Ovary (tissue), 9 donors: ENCODE measurements around the gene SMIM13. TPM values are rescaled to one million over a fixed set of nuclear protein-coding genes. Genes with fewer than 3 reads are reported as not detected.
"Not testable (repeated sequence)": the region's sequence is repeated elsewhere in the genome, so short reads cannot be mapped to it uniquely, and the experiment has no call there.

Experiments
- DNase-seq, 5 donors: peaks; one replicate each; pipeline ENCODE4 v3.0.0-alpha.2; 2019 to 2020
- H3K27ac ChIP-seq, 2 donors: fragments of 200-600 bp; one replicate each; pipeline versions ENCODE4 v1.5.1 to v1.8.0; 2019 to 2022
- H3K27me3 ChIP-seq: fragments of 200-600 bp; one replicate; pipeline ENCODE4 v1.8.0; 2022
- H3K36me3 ChIP-seq: fragments of 200-600 bp; sonication (generic); one replicate; pipeline ENCODE4 v1.5.1; 2019
- H3K4me1 ChIP-seq: one replicate; pipeline ENCODE4 v1.8.1; 2013; ENCODE audit warnings: mild to moderate bottlenecking, moderate library complexity; ENCODE audit not compliant: insufficient read depth
- H3K4me3 ChIP-seq: fragments of 200-600 bp; sonication (generic); one replicate; pipeline ENCODE4 v1.5.1; 2017
- H3K9me3 ChIP-seq, 2 donors: fragments of 200-600 bp in 1 of 2; sonication (generic) in 1 of 2; one replicate each; pipeline versions ENCODE4 v1.5.1 to v1.8.1; 2013 to 2019; ENCODE audit warnings: mild to moderate bottlenecking in 1 of 2, moderate library complexity in 1 of 2
- EP300 ChIP-seq: sonication (generic); formaldehyde crosslinking; IDR thresholded peaks from one replicate; pipeline ENCODE4 v1.6.1; 2017; ENCODE audit warnings: antibody characterized with exemption
- POLR2A ChIP-seq: fragments of 450-650 bp; IDR thresholded peaks from one replicate; pipeline ENCODE4 v1.6.1; 2017; ENCODE audit warnings: antibody characterized with exemption, mild to moderate bottlenecking, moderate library complexity
- WGBS, 3 donors: extraction: QIAGEN DNeasy Blood & Tissue Kit in 1 of 3; methylation state at CpG; one replicate each; pipeline versions ENCODE4 v1.1.5 to v1.1.7; 2013 to 2017; 5-methylcytosine and 5-hydroxymethylcytosine counted together
- intact Hi-C, 4 donors: fragments of 100-400 bp; cut with DNase I; formaldehyde crosslinking; loops; one replicate each; pipeline versions ENCODE4 v1.11.0 to v1.15.1; 2022 to 2023
- polyA plus RNA-seq, 2 donors: library from polyadenylated mRNA; stranded (reverse); fragments of 200-250 nt in 1 of 2; fragments of 350-450 nt in 1 of 2; fragmentation: Illumina TruSeq in 1 of 2; extraction: RNeasy Lipid Tissue Mini Kit (QIAGEN cat#74804) in 1 of 2; gene quantifications; one replicate each; pipeline ENCODE4 v1.2.3, GENCODE V29; 2013 to 2014
- total RNA-seq, 7 donors: library from RNA; depleted of rRNA in 2 of 7; stranded (reverse); fragments of >200 nt in 2 of 7; fragmentation: NEBNext Ultra II Directional in 3 of 7; extraction: Animal tissue kit (Norgen Biotek cat#: 25700) in 3 of 7; gene quantifications; one replicate each; pipeline versions ENCODE4 v1.1.0 to v1.2.4, GENCODE V29; 2016 to 2023
- TF ChIP-seq, protein P1 (sequence below), 3 donors: fragments of 450-650 bp in 2 of 3; fragments of 200-600 bp in 1 of 3; IDR thresholded peaks; one replicate each; pipeline versions ENCODE4 v1.5.1 to v1.8.0; 2016 to 2022; ENCODE audit warnings: antibody characterized with exemption in 3 of 3, mild to moderate bottlenecking in 1 of 3
- donor health status: DM: no; HTN: no; CAD: no; lungs with moderate emphysema.
- donor health status: DM: no; HTN: no; CAD: no.
- donor health status: Bipolar disorder and iron deficiency.
- donor health status: DM: yes; HTN: yes; CAD: no.
- donor health status: DM: no; HTN: no; CAD: no.
- donor health status: DM: yes; HTN: yes; CAD: no.

The SMIM13 gene
- total and polyA plus RNA-seq, 9 donors = 3.6 to 8.4 (median 6.0) TPM

DNA sequence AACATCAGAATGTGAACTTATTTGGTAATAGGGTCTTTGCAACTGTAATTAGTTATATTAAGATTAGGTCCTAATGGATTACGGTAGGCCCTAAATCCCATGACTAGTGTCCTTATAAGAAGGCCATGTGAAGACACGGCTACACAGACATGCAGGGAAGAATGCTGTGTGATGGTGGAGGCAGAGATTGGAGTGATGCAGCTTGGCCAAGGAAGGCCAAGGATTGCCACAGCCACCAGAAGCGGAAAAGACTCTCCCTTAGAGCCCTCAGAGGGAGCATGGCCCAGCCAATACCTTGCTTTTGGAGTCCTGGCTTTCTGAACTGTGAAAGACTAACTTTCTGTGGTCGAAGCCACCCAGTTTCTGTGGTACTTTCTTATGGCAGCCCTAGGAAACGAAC is 9.7 kb upstream of the SMIM13 start:
- intact Hi-C loops = no loop called here
- TF ChIP-seq EP300 (no peak), POLR2A (no peak)
- TF ChIP-seq, protein P1, sequence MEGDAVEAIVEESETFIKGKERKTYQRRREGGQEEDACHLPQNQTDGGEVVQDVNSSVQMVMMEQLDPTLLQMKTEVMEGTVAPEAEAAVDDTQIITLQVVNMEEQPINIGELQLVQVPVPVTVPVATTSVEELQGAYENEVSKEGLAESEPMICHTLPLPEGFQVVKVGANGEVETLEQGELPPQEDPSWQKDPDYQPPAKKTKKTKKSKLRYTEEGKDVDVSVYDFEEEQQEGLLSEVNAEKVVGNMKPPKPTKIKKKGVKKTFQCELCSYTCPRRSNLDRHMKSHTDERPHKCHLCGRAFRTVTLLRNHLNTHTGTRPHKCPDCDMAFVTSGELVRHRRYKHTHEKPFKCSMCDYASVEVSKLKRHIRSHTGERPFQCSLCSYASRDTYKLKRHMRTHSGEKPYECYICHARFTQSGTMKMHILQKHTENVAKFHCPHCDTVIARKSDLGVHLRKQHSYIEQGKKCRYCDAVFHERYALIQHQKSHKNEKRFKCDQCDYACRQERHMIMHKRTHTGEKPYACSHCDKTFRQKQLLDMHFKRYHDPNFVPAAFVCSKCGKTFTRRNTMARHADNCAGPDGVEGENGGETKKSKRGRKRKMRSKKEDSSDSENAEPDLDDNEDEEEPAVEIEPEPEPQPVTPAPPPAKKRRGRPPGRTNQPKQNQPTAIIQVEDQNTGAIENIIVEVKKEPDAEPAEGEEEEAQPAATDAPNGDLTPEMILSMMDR (IDR thresholded peaks at IDR 0.05) = no peak
- H3K4me3 ChIP-seq = no peak overlapping the region
- H3K27ac ChIP-seq = no peak overlapping the region
- 89 to 92% (median 92%) methylated on average over 5 of the region's 5 CpGs for WGBS, 3 donors
- no peaks in the 10 kb centered on the region for H3K9me3 ChIP-seq
- H3K36me3 ChIP-seq = no peaks in the 10 kb centered on the region
- no peak for DNase-seq
- H3K4me1 ChIP-seq = no peaks in the 10 kb centered on the region
- no peaks in the 10 kb centered on the region for H3K27me3 ChIP-seq

DNA sequence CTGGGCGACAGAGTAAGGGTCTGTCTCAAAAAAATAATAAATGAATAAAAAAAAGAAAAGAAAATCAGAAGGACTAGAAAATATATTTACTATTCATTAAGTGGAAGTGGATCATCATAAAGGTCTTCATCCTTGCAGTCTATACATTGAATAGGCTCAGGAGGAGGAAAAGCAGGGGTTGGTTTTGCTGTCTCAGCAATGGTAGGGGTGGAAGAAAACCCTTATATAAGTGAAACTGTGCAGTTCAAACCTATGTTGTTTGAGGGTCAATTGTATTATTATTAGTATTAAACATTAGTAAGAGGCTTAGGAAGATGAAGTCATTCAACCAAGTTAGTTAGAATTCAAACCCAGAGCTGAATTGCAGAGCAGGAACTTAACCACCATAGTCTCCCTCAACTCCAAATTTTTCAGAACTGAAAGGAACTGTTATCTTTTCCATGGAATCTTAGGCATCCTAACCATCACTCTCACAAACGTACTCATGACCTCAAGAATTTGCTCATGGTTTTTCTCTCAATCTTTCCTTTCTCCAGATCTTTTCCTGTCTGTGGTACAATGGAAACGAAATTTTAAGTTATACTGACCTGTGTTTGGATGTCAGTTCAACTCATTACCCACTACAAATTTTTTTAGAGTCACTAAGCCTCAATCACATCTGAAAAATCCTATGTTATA is 7.7 kb upstream of the SMIM13 start:
- WGBS, 3 donors = 36 to 39% (median 39%) methylated on average over 3 of the region's 3 CpGs
- Histone ChIP-seq H3K27ac (no peak overlapping the region), H3K9me3 (no peaks in the 10 kb centered on the region), H3K27me3 (no peaks in the 10 kb centered on the region), H3K36me3 (no peaks in the 10 kb centered on the region), H3K4me1 (no peaks in the 10 kb centered on the region), H3K4me3 (no peak overlapping the region)
- DNase-seq = no peak
- intact Hi-C loops = no loop called here
- TF ChIP-seq, protein P1 (IDR thresholded peaks at IDR 0.05) = no peak
- TF ChIP-seq EP300 (no peak), POLR2A (no peak)

DNA sequence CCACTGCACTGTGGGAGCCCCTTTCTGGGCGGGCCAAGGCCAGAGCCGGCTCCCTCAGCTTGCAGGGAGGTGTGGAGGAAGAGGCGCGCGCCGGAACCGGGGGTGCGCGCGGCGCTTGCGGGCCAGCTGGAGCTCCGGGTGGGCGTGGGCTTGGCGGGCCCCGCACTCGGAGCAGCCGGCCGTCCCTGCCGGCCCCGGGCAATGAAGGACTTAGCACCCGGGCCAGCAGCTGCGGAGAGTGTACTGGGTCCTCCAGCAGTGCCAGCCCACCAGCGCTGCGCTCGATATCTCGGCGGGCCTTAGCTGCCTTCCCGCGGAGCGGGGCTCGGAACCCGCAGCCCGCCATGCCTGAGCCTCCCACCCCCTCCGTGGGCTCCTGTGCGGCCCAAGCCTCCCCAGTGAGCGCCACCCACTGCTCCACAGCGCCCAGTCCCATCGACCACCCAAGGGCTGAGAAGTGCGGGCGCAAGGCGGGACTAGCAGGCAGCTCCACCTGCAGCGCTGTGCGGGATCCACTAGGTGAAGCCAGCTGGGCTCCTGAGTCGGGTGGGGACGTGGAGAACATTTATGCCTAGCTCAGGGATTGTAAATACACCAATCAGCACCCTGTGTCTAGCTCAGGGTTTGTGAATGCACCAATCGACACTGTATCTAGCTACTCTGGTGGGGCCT is 6.4 kb upstream of the SMIM13 start:
- H3K27ac ChIP-seq, H3K36me3 ChIP-seq, H3K4me1 ChIP-seq, H3K4me3 ChIP-seq, H3K9me3 ChIP-seq, DNase-seq, intact Hi-C loops, H3K27me3 ChIP-seq: not testable (repeated sequence)
- 78 to 90% (median 83%) methylated on average over 46 to 47 of the region's 47 CpGs for whole genome bisulfite sequencing, 3 donors

DNA sequence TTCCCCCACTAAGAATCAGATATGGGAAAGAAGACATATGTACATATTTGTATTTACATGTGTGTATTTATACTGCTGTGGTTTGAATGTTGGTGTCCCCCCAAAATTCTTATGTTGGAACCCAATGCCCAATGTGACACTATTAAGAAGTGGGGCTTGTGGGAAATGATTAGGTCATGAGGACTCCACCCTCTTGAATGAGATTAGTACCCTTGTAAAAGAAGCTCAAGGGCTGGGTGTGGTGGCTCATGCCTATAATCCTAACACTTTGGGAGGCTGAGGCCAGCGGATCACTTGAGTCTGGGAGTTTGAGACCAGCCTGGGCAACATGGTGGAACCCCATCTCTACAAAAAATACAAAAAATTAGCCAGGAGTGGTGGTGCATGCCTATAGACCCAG is 3.9 kb upstream of the SMIM13 start:
- Histone ChIP-seq H3K27ac (no peak overlapping the region), H3K9me3 (no peaks in the 10 kb centered on the region), H3K27me3 (no peaks in the 10 kb centered on the region), H3K4me3 (no peak overlapping the region), H3K4me1 (no peaks in the 10 kb centered on the region), H3K36me3 (no peaks in the 10 kb centered on the region)
- 91 to 100% (median 96%) methylated on average over 1 of the region's 1 CpG for WGBS, 3 donors
- no peak for DNase-seq
- intact Hi-C loops = no loop called here
- TF ChIP-seq EP300 (no peak), POLR2A (no peak)
- TF ChIP-seq, protein P1 (IDR thresholded peaks at IDR 0.05) = no peak

DNA sequence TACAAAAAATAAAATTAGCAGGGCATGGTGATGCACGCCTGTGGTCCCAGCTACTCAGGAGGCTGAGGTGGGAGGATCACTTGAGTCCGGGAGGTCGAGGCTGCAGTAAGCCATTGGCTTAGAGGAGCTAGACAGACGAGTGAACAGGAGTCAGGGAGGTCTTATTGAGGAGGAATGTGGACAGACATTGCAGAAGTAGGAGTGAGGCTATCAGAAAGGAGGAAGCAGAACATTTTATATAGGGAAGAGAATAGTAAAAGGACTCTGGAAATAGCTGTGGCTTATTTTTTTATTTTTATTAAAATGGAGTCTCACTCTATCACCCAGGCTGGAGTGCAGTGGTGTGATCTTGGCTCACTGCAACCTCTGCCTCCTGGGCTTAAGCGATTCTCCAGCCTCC is 2.5 kb upstream of the SMIM13 start:
- WGBS, 3 donors = 89 to 93% (median 90%) methylated on average over 5 of the region's 5 CpGs
- H3K36me3 ChIP-seq, H3K4me3 ChIP-seq, H3K4me1 ChIP-seq, H3K27me3 ChIP-seq, intact Hi-C loops, H3K9me3 ChIP-seq, H3K27ac ChIP-seq, DNase-seq: not testable (repeated sequence)
